PC-9 (cell line): ENCODE results near the gene RRP7A. TPM values are rescaled to one million over a fixed set of nuclear protein-coding genes. Genes with fewer than 3 reads are reported as not detected.

Source experiments
- BruUV-seq: library from RNA; stranded (reverse); fragments of 400-500 nt; replicated peaks from 2 replicates; lab custom pipeline; 2021; lab: Mats Ljungman, UMichigan
- CTCF ChIA-PET: fragments of 300-600 bp; sonication (Branson Sonifier 250); formaldehyde crosslinking; loops from one replicate; lab custom pipeline; 2022; ENCODE audit warnings: antibody characterized with exemption; lab: Charles Lee
- POLR2A ChIA-PET: fragments of 300-600 bp; sonication (Branson Sonifier 250); formaldehyde crosslinking; loops from one replicate; lab custom pipeline; 2022; ENCODE audit warnings: antibody characterized with exemption; ENCODE audit not compliant: unreplicated experiment; lab: Charles Lee
- DNase-seq, 2 experiments: peaks; one replicate each; pipeline versions ENCODE4 v3.0.0 to v3.0.0-alpha.2; 2015 to 2022; ENCODE audit warnings: mixed read lengths in 1 of 2
- H2AFZ ChIP-seq: fragments of 200-600 bp; sonication (generic); 2 replicates; pipeline ENCODE4 v1.8.1; 2017; ENCODE audit warnings: antibody characterized with exemption
- H3F3A ChIP-seq: fragments of 200-600 bp; sonication (generic); 2 replicates; pipeline ENCODE4 v1.8.1; 2017; ENCODE audit warnings: antibody characterized with exemption, mild to moderate bottlenecking, low read depth; ENCODE audit not compliant: insufficient read depth
- H3K27ac ChIP-seq: fragments of 200-600 bp; sonication (generic); 2 replicates; pipeline ENCODE4 v1.6.1; 2016; ENCODE audit warnings: mixed run types
- H3K27me3 ChIP-seq: fragments of 200-600 bp; sonication (generic); 2 replicates; pipeline ENCODE4 v1.6.1; 2016; ENCODE audit warnings: low read depth, mixed run types; ENCODE audit not compliant: insufficient read depth
- H3K36me3 ChIP-seq: fragments of 200-600 bp; sonication (generic); 2 replicates; pipeline ENCODE4 v1.6.1; 2016; ENCODE audit warnings: low read depth, mixed run types
- H3K4me1 ChIP-seq: fragments of 200-600 bp; sonication (generic); replicated peaks from 2 replicates; pipeline ENCODE4 v1.6.1; 2016; ENCODE audit warnings: mixed run types; ENCODE audit not compliant: insufficient read depth
- H3K4me2 ChIP-seq: fragments of 200-600 bp; sonication (generic); 2 replicates; pipeline ENCODE4 v1.6.1; 2017; ENCODE audit warnings: mixed run types
- H3K4me3 ChIP-seq: fragments of 200-600 bp; sonication (generic); 2 replicates; pipeline ENCODE4 v1.6.1; 2016; ENCODE audit warnings: mixed run types
- H3K79me2 ChIP-seq: fragments of 200-600 bp; sonication (generic); 2 replicates; pipeline ENCODE4 v1.6.1; 2017; ENCODE audit warnings: low read depth, mixed run types
- H3K9me2 ChIP-seq: fragments of 200-600 bp; sonication (generic); 2 replicates; pipeline ENCODE4 v1.8.1; 2017; ENCODE audit warnings: mild to moderate bottlenecking; ENCODE audit not compliant: insufficient read depth
- H3K9me3 ChIP-seq: fragments of 200-600 bp; sonication (generic); 2 replicates; pipeline ENCODE4 v1.8.1; 2016; ENCODE audit warnings: low read depth; ENCODE audit not compliant: insufficient read depth
- H4K20me1 ChIP-seq: fragments of 200-600 bp; sonication (generic); 2 replicates; pipeline ENCODE4 v1.8.1; 2017; ENCODE audit not compliant: insufficient read depth
- CTCF ChIP-seq: fragments of 200-600 bp; sonication (generic); conservative IDR thresholded peaks from 2 replicates; pipeline ENCODE4 v1.6.1; 2017; ENCODE audit warnings: mixed run types, antibody characterized with exemption, mild to moderate bottlenecking, moderate library complexity
- EZH2 ChIP-seq: fragments of 200-600 bp; sonication (generic); IDR thresholded peaks from 2 replicates; pipeline ENCODE4 v1.8.0; 2017; ENCODE audit warnings: antibody characterized with exemption, low read depth
- intact Hi-C: fragments of 100-400 bp; cut with micrococcal nuclease; formaldehyde crosslinking; loops from one replicate; pipeline ENCODE4 v1.10.0; 2022; ENCODE audit not compliant: unreplicated experiment
- total RNA-seq: library from RNA; stranded (reverse); gene quantifications from 2 replicates; pipeline ENCODE4 v1.2.3, GENCODE V29; 2021

The RRP7A gene
- total RNA-seq, 1 experiment from 2014 or later = 56.6 TPM

- H3K9me2 ChIP-seq = no peaks in the 10 kb centered on the region
- no peak overlapping the region for H2AFZ ChIP-seq
- no TSS peak for BruUV-seq
- no peak overlapping the region for H3K4me3 ChIP-seq
- H3K4me2 ChIP-seq = no peak overlapping the region
- no peak overlapping the region for H3K27ac ChIP-seq
- no peaks in the 10 kb centered on the region for H3K79me2 ChIP-seq
- peaks cover 14% of the 10 kb centered on the region for H3K4me1 ChIP-seq
- no peak for DNase-seq
- H3K27me3 ChIP-seq = no peaks in the 10 kb centered on the region
- H3F3A ChIP-seq = peaks cover 13% of the 10 kb centered on the region
- H3K9me3 ChIP-seq = no peaks in the 10 kb centered on the region
- H4K20me1 ChIP-seq = no peaks in the 10 kb centered on the region
- TF ChIP-seq EZH2 (no peak), CTCF (no peak)
- ChIA-PET POLR2A (no interaction called here), CTCF (interaction anchor here (0.6 kb wide), 1 partner anchor 51 kb away, joined by 6 read pairs; no protein-coding TSS in a partner anchor)
- no peaks in the 10 kb centered on the region for H3K36me3 ChIP-seq
- intact Hi-C loops = no loop called here
These were observed 26.2 kb downstream of the RRP7A start for GRCh38 chr22:42493393-42493792.

- Histone ChIP-seq H4K20me1 (no peaks in the 10 kb centered on the region), H3K27ac (no peak overlapping the region), H3F3A (peaks cover 3% of the 10 kb centered on the region), H3K4me2 (no peak overlapping the region), H3K9me3 (no peaks in the 10 kb centered on the region), H3K9me2 (no peaks in the 10 kb centered on the region), H3K4me3 (no peak overlapping the region), H3K4me1 (peaks cover 3% of the 10 kb centered on the region), H3K79me2 (no peaks in the 10 kb centered on the region), H3K36me3 (no peaks in the 10 kb centered on the region), H2AFZ (no peak overlapping the region), H3K27me3 (no peaks in the 10 kb centered on the region)
- ChIA-PET POLR2A (no interaction called here), CTCF (no interaction called here)
- no peak for DNase-seq
- BruUV-seq = no TSS peak
- TF ChIP-seq CTCF = no peak
- no peak for TF ChIP-seq EZH2
- intact Hi-C loops = no loop called here
These were observed 27.3 kb downstream of the RRP7A start for GRCh38 chr22:42492323-42492690.

- H3K4me2 ChIP-seq = no peak overlapping the region
- H4K20me1 ChIP-seq = no peaks in the 10 kb centered on the region
- no peak overlapping the region for H3K27ac ChIP-seq
- TF ChIP-seq CTCF (no peak), EZH2 (no peak)
- no peak overlapping the region for H3K4me3 ChIP-seq
- no peak overlapping the region for H2AFZ ChIP-seq
- no TSS peak for BruUV-seq
- H3F3A ChIP-seq = no peaks in the 10 kb centered on the region; the same call in 1 of the 2 replicates
- H3K36me3 ChIP-seq = no peaks in the 10 kb centered on the region
- ChIA-PET CTCF (no interaction called here), POLR2A (no interaction called here)
- no peaks in the 10 kb centered on the region for H3K9me3 ChIP-seq
- DNase-seq = no peak
- H3K27me3 ChIP-seq = no peaks in the 10 kb centered on the region
- H3K9me2 ChIP-seq = no peaks in the 10 kb centered on the region
- intact Hi-C loops = no loop called here
- no peaks in the 10 kb centered on the region for H3K4me1 ChIP-seq
- no peaks in the 10 kb centered on the region for H3K79me2 ChIP-seq
These were observed 29.3 kb downstream of the RRP7A start for GRCh38 chr22:42490243-42490832.
